Measurements from ENCODE around the gene FRRS1L. TPM values are rescaled to one million over a fixed set of nuclear protein-coding genes. Genes with fewer than 3 reads are reported as not detected.

FRRS1L gene
- total and polyA plus RNA-seq, 2 donors (not counting 1 experiment from before 2014, with no cell fraction given) = not detected

GRCh38 chr9:109139851-109140250, 27.2 kb downstream of the FRRS1L start:
- Histone ChIP-seq H2AFZ (ENCODE audit: insufficient read depth, low read depth, low read length, poor library complexity, severe bottlenecking) (no peak overlapping the region), H3K9ac (ENCODE audit: low read length) (no peak overlapping the region), H3K4me3 (ENCODE audit: control extremely low read depth in 1 of 5, extremely low read depth in 1 of 5, insufficient read depth in 1 of 5, low read depth in 2 of 5, low read length in 4 of 5) (no peak overlapping the region), H3K9me3 (ENCODE audit: control extremely low read depth in 1 of 3, control insufficient read depth in 2 of 3, insufficient read depth in 1 of 3, low read length in 2 of 3) (no peaks in the 10 kb centered on the region), H3K4me2 (replicated peaks; ENCODE audit: low read depth, low read length, poor library complexity, severe bottlenecking) (no peak overlapping the region), H3K4me1 (ENCODE audit: control insufficient read depth in 2 of 2, insufficient read depth in 2 of 2, low read length in 2 of 2) (no peaks in the 10 kb centered on the region), H4K20me1 (ENCODE audit: control insufficient read depth, insufficient read depth, low read length, poor library complexity, severe bottlenecking) (no peaks in the 10 kb centered on the region), H3K27ac (ENCODE audit: low read length in 2 of 2) (no peak overlapping the region), H3K79me2 (ENCODE audit: control insufficient read depth, insufficient read depth, low read length) (no peaks in the 10 kb centered on the region), H3K27me3 (replicated peaks in 1 of 4; ENCODE audit: control extremely low read depth in 1 of 4, control insufficient read depth in 3 of 4, insufficient read depth in 4 of 4, low read length in 3 of 4) (no peaks in the 10 kb centered on the region), H3K36me3 (replicated peaks in 1 of 2; ENCODE audit: control extremely low read depth in 1 of 2, control insufficient read depth in 1 of 2, extremely low read depth in 1 of 2, insufficient read depth in 2 of 2, low read length in 1 of 2) (no peaks in the 10 kb centered on the region)
- POLR2A ChIA-PET = no interaction called here
- CTCF ChIA-PET = no interaction called here
- H3K4me3 Mint-ChIP-seq = no peak overlapping the region
- ATAC-seq (ENCODE audit: low read depth) (no peak), DNase-seq (no peak)
- WGBS (ENCODE audit: insufficient coverage) = 100% methylated on average over 1 of the region's 1 CpG
- intact Hi-C loops (cut with micrococcal nuclease) = no loop called here
- TF ChIP-seq EZH2 (IDR thresholded peaks at IDR 0.05; ENCODE audit: borderline replicate concordance, insufficient read depth, low read depth, low read length, poor library complexity, severe bottlenecking) (no peak), CTCF (IDR thresholded peaks at IDR 0.05) (no peak)
- H3K4me1 Mint-ChIP-seq = peaks cover 1% of the 10 kb centered on the region
- H3K9me3 Mint-ChIP-seq (ENCODE audit: insufficient read depth) = no peaks in the 10 kb centered on the region
- H3K27ac Mint-ChIP-seq = no peak overlapping the region
- peaks cover 20% of the 10 kb centered on the region for H3K27me3 Mint-ChIP-seq

DNA sequence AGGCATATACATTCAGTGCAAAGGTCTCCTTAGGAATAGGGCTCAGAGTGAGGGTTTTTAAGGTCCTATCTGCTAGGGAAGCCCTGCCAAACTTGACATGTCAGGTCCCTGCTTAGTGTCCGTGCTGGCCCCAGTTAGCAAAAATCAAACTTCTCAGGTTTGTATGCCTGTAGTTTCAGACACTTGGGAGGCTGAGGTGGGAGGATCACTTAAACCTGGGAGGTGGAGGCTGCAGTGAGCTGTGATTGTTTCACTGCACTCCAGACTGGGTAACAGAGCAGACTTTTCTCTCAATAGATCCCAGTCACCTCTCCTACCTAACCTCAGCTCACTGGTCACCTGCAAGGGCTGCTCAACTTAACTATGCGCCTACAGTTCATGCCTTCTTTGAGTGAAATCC, 28.6 kb downstream of the FRRS1L start:
- Histone ChIP-seq H3K27me3 (replicated peaks in 1 of 4; ENCODE audit: control extremely low read depth in 1 of 4, control insufficient read depth in 3 of 4, insufficient read depth in 4 of 4, low read length in 3 of 4) (no peaks in the 10 kb centered on the region), H2AFZ (ENCODE audit: insufficient read depth, low read depth, low read length, poor library complexity, severe bottlenecking) (no peak overlapping the region), H3K4me1 (ENCODE audit: control insufficient read depth in 2 of 2, insufficient read depth in 2 of 2, low read length in 2 of 2) (no peaks in the 10 kb centered on the region), H3K4me3 (ENCODE audit: control extremely low read depth in 1 of 5, extremely low read depth in 1 of 5, insufficient read depth in 1 of 5, low read depth in 2 of 5, low read length in 4 of 5) (no peak overlapping the region), H4K20me1 (ENCODE audit: control insufficient read depth, insufficient read depth, low read length, poor library complexity, severe bottlenecking) (no peaks in the 10 kb centered on the region), H3K36me3 (replicated peaks in 1 of 2; ENCODE audit: control extremely low read depth in 1 of 2, control insufficient read depth in 1 of 2, extremely low read depth in 1 of 2, insufficient read depth in 2 of 2, low read length in 1 of 2) (no peaks in the 10 kb centered on the region), H3K9ac (ENCODE audit: low read length) (no peak overlapping the region), H3K27ac (ENCODE audit: low read length in 2 of 2) (no peak overlapping the region), H3K9me3 (ENCODE audit: control extremely low read depth in 1 of 3, control insufficient read depth in 2 of 3, insufficient read depth in 1 of 3, low read length in 2 of 3) (no peaks in the 10 kb centered on the region), H3K4me2 (replicated peaks; ENCODE audit: low read depth, low read length, poor library complexity, severe bottlenecking) (no peak overlapping the region), H3K79me2 (ENCODE audit: control insufficient read depth, insufficient read depth, low read length) (no peaks in the 10 kb centered on the region)
- WGBS (ENCODE audit: insufficient coverage) = 100% methylated on average over 1 of the region's 2 CpGs
- H3K4me3 Mint-ChIP-seq = no peak overlapping the region
- DNase-seq (no peak), ATAC-seq (ENCODE audit: low read depth) (no peak)
- TF ChIP-seq CTCF (IDR thresholded peaks at IDR 0.05) (no peak), EZH2 (IDR thresholded peaks at IDR 0.05; ENCODE audit: borderline replicate concordance, insufficient read depth, low read depth, low read length, poor library complexity, severe bottlenecking) (no peak)
- POLR2A ChIA-PET = no interaction called here
- no peaks in the 10 kb centered on the region for H3K9me3 Mint-ChIP-seq (ENCODE audit: insufficient read depth)
- intact Hi-C loops (cut with micrococcal nuclease) = no loop called here
- H3K27me3 Mint-ChIP-seq = peaks cover 15% of the 10 kb centered on the region
- CTCF ChIA-PET = no interaction called here
- H3K4me1 Mint-ChIP-seq = no peaks in the 10 kb centered on the region
- H3K27ac Mint-ChIP-seq = no peak overlapping the region

All from B cell (primary cell).